Fibroblast of lung (primary cell): ENCODE results near the gene DNAJC1. TPM values are rescaled to one million over a fixed set of nuclear protein-coding genes. Genes with fewer than 3 reads are reported as not detected.

Experiments used
- DNase-seq, 2 donors: peaks; one replicate each; pipeline versions ENCODE4 v3.0.0 to v3.0.0-alpha.2; 2010; ENCODE audit warnings: low read depth in 2 of 2
- H2AFZ ChIP-seq: 2 replicates; pipeline ENCODE4 v1.5.1; 2012; ENCODE audit warnings: low read length, control low read depth, inconsistent platforms
- H3K27ac ChIP-seq: 2 replicates; pipeline ENCODE4 v1.5.1; 2011; ENCODE audit warnings: low read length, control low read depth; ENCODE audit not compliant: insufficient read depth
- H3K27me3 ChIP-seq: 2 replicates; pipeline ENCODE4 v1.5.1; 2011; ENCODE audit warnings: mild to moderate bottlenecking, low read length; ENCODE audit not compliant: control insufficient read depth, insufficient read depth
- H3K36me3 ChIP-seq: 2 replicates; pipeline ENCODE4 v1.5.1; 2011; ENCODE audit warnings: low read length; ENCODE audit not compliant: control insufficient read depth, insufficient read depth
- H3K4me1 ChIP-seq: 2 replicates; pipeline ENCODE4 v1.5.1; 2011; ENCODE audit warnings: low read length; ENCODE audit not compliant: control insufficient read depth, insufficient read depth; ENCODE audit errors: extremely low read depth
- H3K4me2 ChIP-seq: 2 replicates; pipeline ENCODE4 v1.5.1; 2011; ENCODE audit warnings: low read length, control low read depth; ENCODE audit not compliant: insufficient read depth; ENCODE audit errors: extremely low read depth
- H3K4me3 ChIP-seq, 4 experiments: fragments of 200-600 bp in 1 of 4; sonication (generic) in 1 of 4; replicated peaks in 1 of 4; 2 replicates each; pipeline ENCODE4 v1.5.1; 2011 to 2016; ENCODE audit warnings: low read length in 4 of 4, low read depth in 3 of 4, mild to moderate bottlenecking in 3 of 4, control low read depth in 2 of 4, inconsistent platforms in 1 of 4, mixed read lengths in 1 of 4; ENCODE audit not compliant: insufficient read depth in 1 of 4; ENCODE audit errors: control extremely low read depth in 1 of 4
- H3K79me2 ChIP-seq: 2 replicates; pipeline ENCODE4 v1.5.1; 2012; ENCODE audit warnings: mild to moderate bottlenecking, low read length, inconsistent platforms; ENCODE audit not compliant: control insufficient read depth, insufficient read depth
- H3K9ac ChIP-seq: 2 replicates; pipeline ENCODE4 v1.5.1; 2011; ENCODE audit warnings: mild to moderate bottlenecking, low read length, control low read depth; ENCODE audit not compliant: insufficient read depth
- H3K9me3 ChIP-seq: 2 replicates; pipeline ENCODE4 v1.5.1; 2012; ENCODE audit warnings: low read depth, low read length; ENCODE audit not compliant: control insufficient read depth, insufficient read depth
- H4K20me1 ChIP-seq: 2 replicates; pipeline ENCODE4 v1.5.1; 2011; ENCODE audit warnings: low read length; ENCODE audit not compliant: control insufficient read depth, insufficient read depth; ENCODE audit errors: extremely low read depth
- CTCF ChIP-seq, 2 donors: IDR thresholded peaks in 1 of 2; conservative IDR thresholded peaks in 1 of 2; 1 replicate in 1 of 2; 2 replicates in 1 of 2; pipeline ENCODE4 v1.5.1; 2011 to 2012; ENCODE audit warnings: low read length in 2 of 2, control low read depth in 1 of 2, inconsistent platforms in 1 of 2, low read depth in 1 of 2, mild to moderate bottlenecking in 1 of 2
- EZH2 ChIP-seq: IDR thresholded peaks from 2 replicates; pipeline ENCODE4 v1.5.1; 2012; ENCODE audit warnings: low read length, control low read depth, mild to moderate bottlenecking; ENCODE audit errors: missing control alignments
- polyA plus RNA-seq, 2 donors: library from polyadenylated mRNA; depleted of rRNA in 1 of 2; stranded (reverse) in 1 of 2; unstranded in 1 of 2; fragments of >200 nt; gene quantifications; 2 replicates each; pipeline ENCODE4 v1.2.1, GENCODE V29; 2011 to 2012; ENCODE audit warnings: missing spikeins in 1 of 2
- total RNA-seq: library from RNA; depleted of rRNA; stranded (reverse); fragments of >200 nt; gene quantifications from 2 replicates; pipeline ENCODE4 v1.2.1, GENCODE V29; 2014

The DNAJC1 gene
- total and polyA plus RNA-seq, 2 donors (not counting 1 experiment from before 2014, with no cell fraction given): 27.7 to 46.2 TPM

DNA sequence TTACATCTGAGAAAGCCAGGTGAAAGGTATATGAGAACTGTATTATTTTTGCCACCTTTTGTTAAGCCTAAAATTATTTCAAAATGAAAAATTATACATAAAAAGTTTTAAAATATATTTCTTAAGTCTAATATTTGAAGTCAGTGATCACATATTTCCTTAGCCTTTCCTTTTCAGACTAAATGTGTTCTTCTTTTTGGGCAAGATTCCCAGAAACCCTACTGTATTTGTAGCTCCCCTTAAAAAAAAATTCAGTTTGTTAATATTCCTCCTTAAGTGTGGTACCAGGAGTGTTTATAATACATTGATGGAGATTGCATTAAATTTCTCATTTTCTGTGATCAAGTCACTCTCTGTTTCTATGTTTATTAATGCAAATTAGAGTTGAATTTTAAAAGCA is 22.8 kb downstream of the DNAJC1 start:
- DNase-seq: peak in 1 of 2 donors; percentile 27
- H3K9ac ChIP-seq: no peak overlapping the region
- no peaks in the 10 kb centered on the region for H3K36me3 ChIP-seq
- H3K27ac ChIP-seq: no peak overlapping the region
- H2AFZ ChIP-seq: no peak overlapping the region
- H3K79me2 ChIP-seq: peaks cover 6% of the 10 kb centered on the region
- TF ChIP-seq CTCF (conservative IDR thresholded peaks at IDR 0.05 in 1 of 2, IDR thresholded peaks at IDR 0.05 in 1 of 2; ENCODE audit: low read depth in 1 of 2, low read length in 2 of 2) (no peak), EZH2 (no peak)
- no peaks in the 10 kb centered on the region for H3K9me3 ChIP-seq
- H4K20me1 ChIP-seq: no peaks in the 10 kb centered on the region
- H3K27me3 ChIP-seq: no peaks in the 10 kb centered on the region
- no peak overlapping the region for H3K4me3 ChIP-seq
- peaks cover 3% of the 10 kb centered on the region for H3K4me1 ChIP-seq
- H3K4me2 ChIP-seq: no peak overlapping the region

DNA sequence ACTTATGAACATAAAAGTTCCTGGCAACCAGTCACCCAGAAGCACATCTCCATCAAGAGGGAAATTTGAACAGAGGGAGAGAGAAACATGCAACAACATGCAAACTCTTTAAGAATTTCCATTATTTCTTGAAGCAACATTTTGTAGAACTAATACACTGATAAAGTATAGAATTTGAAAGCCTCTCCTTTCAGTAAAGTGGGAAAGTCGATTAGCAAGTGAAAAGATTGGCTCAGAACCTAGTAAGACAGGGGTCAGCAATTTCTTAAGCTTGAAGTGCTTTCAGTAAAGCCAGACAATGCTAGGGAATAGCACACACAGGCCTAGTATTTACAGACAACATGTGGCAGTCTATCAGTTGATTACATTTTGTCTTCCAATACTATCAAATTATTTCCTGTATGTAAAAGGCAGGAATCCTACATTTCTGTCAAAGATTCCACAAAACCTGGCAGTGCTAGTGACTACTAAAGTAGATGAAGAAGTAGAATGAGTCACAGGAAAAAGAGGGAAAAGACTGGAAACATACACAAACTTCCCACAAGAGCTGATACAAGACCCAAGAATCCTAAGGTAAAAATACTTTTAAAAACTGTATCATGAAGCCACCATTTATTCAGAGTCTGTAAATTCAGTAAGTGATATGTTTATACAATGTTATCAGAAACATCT is 25.2 kb downstream of the DNAJC1 start:
- Histone ChIP-seq H3K27ac (no peak overlapping the region), H3K27me3 (no peaks in the 10 kb centered on the region), H3K4me2 (no peak overlapping the region), H3K9ac (no peak overlapping the region), H3K36me3 (no peaks in the 10 kb centered on the region), H3K79me2 (peaks cover 6% of the 10 kb centered on the region), H3K4me1 (peaks cover 3% of the 10 kb centered on the region), H2AFZ (no peak overlapping the region), H3K4me3 (no peak overlapping the region), H3K9me3 (no peaks in the 10 kb centered on the region), H4K20me1 (no peaks in the 10 kb centered on the region)
- peak; percentile 55 to 83 for DNase-seq
- no peak for TF ChIP-seq EZH2
- TF ChIP-seq CTCF (conservative IDR thresholded peaks at IDR 0.05 in 1 of 2, IDR thresholded peaks at IDR 0.05 in 1 of 2; ENCODE audit: low read depth in 1 of 2, low read length in 2 of 2): no peak

GRCh38 chr10:21976739-21977138 is 26.8 kb downstream of the DNAJC1 start:
- no peaks in the 10 kb centered on the region for H3K27me3 ChIP-seq
- TF ChIP-seq EZH2 (no peak), CTCF (conservative IDR thresholded peaks at IDR 0.05 in 1 of 2, IDR thresholded peaks at IDR 0.05 in 1 of 2; ENCODE audit: low read depth in 1 of 2, low read length in 2 of 2) (no peak)
- H3K4me1 ChIP-seq: peaks cover 3% of the 10 kb centered on the region
- no peaks in the 10 kb centered on the region for H3K36me3 ChIP-seq
- H3K9me3 ChIP-seq: no peaks in the 10 kb centered on the region
- H3K4me3 ChIP-seq: no peak overlapping the region
- H3K79me2 ChIP-seq: peaks cover 6% of the 10 kb centered on the region
- peak in 1 of 2 donors; percentile 36 for DNase-seq
- no peak overlapping the region for H2AFZ ChIP-seq
- H3K9ac ChIP-seq: no peak overlapping the region
- no peak overlapping the region for H3K27ac ChIP-seq
- H4K20me1 ChIP-seq: no peaks in the 10 kb centered on the region
- no peak overlapping the region for H3K4me2 ChIP-seq
